Upper lobe of right lung (tissue), 1 donor: ENCODE measurements around the gene NYAP2. TPM values are rescaled to one million over a fixed set of nuclear protein-coding genes. Genes with fewer than 3 reads are reported as not detected.

Experiments used
- ATAC-seq: fragments of 200-7000 bp; cut with Tn5 transposase; one replicate; pipeline ENCODE4 v1.9.1; 2020; ENCODE audit warnings: mild to moderate bottlenecking, moderate library complexity
- DNase-seq: peaks from one replicate; pipeline ENCODE4 v3.0.0-alpha.2; 2020
- H3K27ac ChIP-seq: fragments of 200-600 bp; one replicate; pipeline ENCODE4 v1.8.0; 2022
- H3K27me3 ChIP-seq: fragments of 200-600 bp; one replicate; pipeline ENCODE4 v1.8.0; 2022; ENCODE audit warnings: mild to moderate bottlenecking
- H3K36me3 ChIP-seq: fragments of 200-600 bp; one replicate; pipeline ENCODE4 v1.8.0; 2022
- H3K4me1 ChIP-seq: fragments of 200-600 bp; one replicate; pipeline ENCODE4 v1.8.0; 2022
- H3K4me3 ChIP-seq: fragments of 200-600 bp; one replicate; pipeline ENCODE4 v1.8.0; 2022; ENCODE audit warnings: mild to moderate bottlenecking
- H3K9me3 ChIP-seq: fragments of 200-600 bp; one replicate; pipeline ENCODE4 v1.8.0; 2022
- intact Hi-C: fragments of 100-400 bp; cut with DNase I; formaldehyde crosslinking; loops from one replicate; pipeline ENCODE4 v1.11.0; 2022
- total RNA-seq: library from RNA; stranded (reverse); fragmentation: NEBNext Ultra II Directional; extraction: Animal tissue kit (Norgen Biotek cat#: 25700); gene quantifications from one replicate; pipeline ENCODE4 v1.2.1, GENCODE V29; 2021
- TF ChIP-seq, protein P1 (sequence below): fragments of 200-600 bp; IDR thresholded peaks from one replicate; pipeline ENCODE4 v1.8.0; 2022; ENCODE audit warnings: antibody characterized with exemption
- donor health status: DM: no; HTN: yes; CAD: no; lungs with severe emphysema.

NYAP2 gene
- total RNA-seq, 1 donor from 2014 or later, result 0.93 TPM

DNA sequence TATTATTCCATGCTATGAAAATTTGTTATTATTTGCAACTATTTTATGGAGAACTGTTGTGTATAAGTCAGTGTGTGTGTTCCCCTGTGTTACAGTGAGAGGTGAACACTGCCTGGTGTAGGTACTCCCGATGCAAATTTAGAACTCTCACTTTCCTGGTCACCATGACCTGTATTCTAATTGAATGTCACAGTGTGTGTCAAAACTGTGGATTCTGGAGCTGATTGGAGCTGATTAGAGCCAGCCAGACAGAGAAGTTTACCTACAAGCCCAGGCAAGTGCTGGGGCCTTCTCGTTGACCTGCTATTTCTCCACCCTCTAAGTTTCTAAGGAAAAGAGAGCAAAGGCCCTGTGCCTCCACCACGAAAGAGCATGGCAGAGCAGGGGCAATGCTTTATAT lies 216.0 kb downstream of the NYAP2 start:
- Histone ChIP-seq H3K4me3 (no peak overlapping the region), H3K9me3 (no peaks in the 10 kb centered on the region), H3K36me3 (no peaks in the 10 kb centered on the region), H3K27ac (no peak overlapping the region), H3K4me1 (no peaks in the 10 kb centered on the region), H3K27me3 (no peaks in the 10 kb centered on the region)
- TF ChIP-seq, protein P1, sequence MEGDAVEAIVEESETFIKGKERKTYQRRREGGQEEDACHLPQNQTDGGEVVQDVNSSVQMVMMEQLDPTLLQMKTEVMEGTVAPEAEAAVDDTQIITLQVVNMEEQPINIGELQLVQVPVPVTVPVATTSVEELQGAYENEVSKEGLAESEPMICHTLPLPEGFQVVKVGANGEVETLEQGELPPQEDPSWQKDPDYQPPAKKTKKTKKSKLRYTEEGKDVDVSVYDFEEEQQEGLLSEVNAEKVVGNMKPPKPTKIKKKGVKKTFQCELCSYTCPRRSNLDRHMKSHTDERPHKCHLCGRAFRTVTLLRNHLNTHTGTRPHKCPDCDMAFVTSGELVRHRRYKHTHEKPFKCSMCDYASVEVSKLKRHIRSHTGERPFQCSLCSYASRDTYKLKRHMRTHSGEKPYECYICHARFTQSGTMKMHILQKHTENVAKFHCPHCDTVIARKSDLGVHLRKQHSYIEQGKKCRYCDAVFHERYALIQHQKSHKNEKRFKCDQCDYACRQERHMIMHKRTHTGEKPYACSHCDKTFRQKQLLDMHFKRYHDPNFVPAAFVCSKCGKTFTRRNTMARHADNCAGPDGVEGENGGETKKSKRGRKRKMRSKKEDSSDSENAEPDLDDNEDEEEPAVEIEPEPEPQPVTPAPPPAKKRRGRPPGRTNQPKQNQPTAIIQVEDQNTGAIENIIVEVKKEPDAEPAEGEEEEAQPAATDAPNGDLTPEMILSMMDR, result no peak
- intact Hi-C loops, result no loop called here
- ATAC-seq (no peak), DNase-seq (no peak)

GRCh38 chr2:225616372-225616771 lies 216.9 kb downstream of the NYAP2 start:
- Histone ChIP-seq H3K4me3 (no peak overlapping the region), H3K36me3 (no peaks in the 10 kb centered on the region), H3K27me3 (no peaks in the 10 kb centered on the region), H3K4me1 (no peaks in the 10 kb centered on the region), H3K27ac (no peak overlapping the region), H3K9me3 (no peaks in the 10 kb centered on the region)
- TF ChIP-seq, protein P1, result no peak
- ATAC-seq (no peak), DNase-seq (no peak)
- intact Hi-C loops, result no loop called here

- no peaks in the 10 kb centered on the region for H3K36me3 ChIP-seq
- no peaks in the 10 kb centered on the region for H3K9me3 ChIP-seq
- H3K4me3 ChIP-seq, result no peak overlapping the region
- TF ChIP-seq, protein P1, result no peak
- DNase-seq (no peak), ATAC-seq (no peak)
- H3K27me3 ChIP-seq, result no peaks in the 10 kb centered on the region
- no peak overlapping the region for H3K27ac ChIP-seq
- intact Hi-C loops, result no loop called here
- H3K4me1 ChIP-seq, result no peaks in the 10 kb centered on the region
Observed at GRCh38 chr2:225616848-225617247, 217.3 kb downstream of the NYAP2 start.

GRCh38 chr2:225620227-225620626 lies 220.7 kb downstream of the NYAP2 start:
- H3K4me3 ChIP-seq, result no peak overlapping the region
- no peaks in the 10 kb centered on the region for H3K4me1 ChIP-seq
- DNase-seq, result no peak
- H3K9me3 ChIP-seq, result no peaks in the 10 kb centered on the region
- no peak for ATAC-seq
- no peaks in the 10 kb centered on the region for H3K36me3 ChIP-seq
- H3K27me3 ChIP-seq, result no peaks in the 10 kb centered on the region
- no peak overlapping the region for H3K27ac ChIP-seq
- intact Hi-C loops, result no loop called here
- TF ChIP-seq, protein P1, result no peak

DNA sequence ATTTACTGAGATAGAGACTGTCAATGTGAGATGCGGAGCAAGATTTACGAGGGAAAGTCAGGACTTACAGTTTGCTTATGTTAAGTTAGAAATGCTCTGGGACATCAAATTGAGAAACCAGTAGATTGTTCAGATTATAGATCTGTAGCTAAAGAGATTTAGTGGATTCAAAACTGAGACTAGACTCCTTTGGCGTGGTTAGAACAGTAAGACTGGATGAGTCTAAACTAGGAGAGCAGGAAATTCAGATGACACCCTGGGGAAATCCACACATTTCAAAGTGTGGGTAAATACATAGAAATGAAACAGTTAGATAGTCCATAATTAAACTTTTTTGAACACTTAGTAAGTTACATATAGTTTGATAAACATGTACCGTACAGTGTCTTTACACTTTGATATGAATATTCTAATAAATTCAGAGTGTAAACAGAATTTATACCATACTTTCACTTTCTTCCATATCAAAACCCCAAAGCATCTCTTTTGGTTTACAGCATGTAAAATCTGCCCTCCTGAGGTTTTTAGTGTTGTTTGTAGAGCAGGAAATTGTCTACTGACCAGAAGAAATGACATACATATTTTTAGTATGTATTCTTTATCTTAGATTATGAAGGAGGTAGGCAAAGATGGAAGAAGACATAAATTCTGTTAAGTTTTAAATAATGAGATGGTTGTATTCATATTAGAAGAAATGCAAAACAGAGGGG lies 231.5 kb downstream of the NYAP2 start:
- intact Hi-C loops, result no loop called here
- H3K27ac ChIP-seq, result no peak overlapping the region
- H3K36me3 ChIP-seq, result no peaks in the 10 kb centered on the region
- no peak overlapping the region for H3K4me3 ChIP-seq
- no peaks in the 10 kb centered on the region for H3K27me3 ChIP-seq
- no peaks in the 10 kb centered on the region for H3K4me1 ChIP-seq
- no peaks in the 10 kb centered on the region for H3K9me3 ChIP-seq
- DNase-seq, result no peak
- ATAC-seq, result no peak
- TF ChIP-seq, protein P1, result no peak

DNA sequence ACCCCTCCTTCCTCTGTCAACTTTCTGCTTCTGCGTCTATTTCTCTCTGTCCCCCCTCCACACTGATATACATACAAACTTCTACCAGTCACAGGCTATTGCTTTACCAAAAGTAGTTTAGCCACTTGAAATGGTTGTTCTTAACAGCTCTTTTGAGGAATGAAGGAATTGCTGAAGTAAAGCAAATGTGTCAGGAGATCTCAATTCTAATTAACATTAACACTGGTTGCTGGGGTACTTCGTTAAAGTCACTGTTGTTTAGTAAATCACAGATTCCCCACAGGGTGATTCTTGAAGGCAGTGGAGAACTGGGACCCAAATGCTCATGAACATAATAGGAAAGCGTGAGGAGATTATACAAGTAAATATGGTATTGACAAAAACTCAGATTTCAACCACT lies 232.8 kb downstream of the NYAP2 start:
- no peak overlapping the region for H3K27ac ChIP-seq
- ATAC-seq, result no peak
- H3K4me3 ChIP-seq, result no peak overlapping the region
- no peaks in the 10 kb centered on the region for H3K27me3 ChIP-seq
- H3K4me1 ChIP-seq, result no peaks in the 10 kb centered on the region
- no peaks in the 10 kb centered on the region for H3K9me3 ChIP-seq
- DNase-seq, result no peak
- TF ChIP-seq, protein P1, result no peak
- H3K36me3 ChIP-seq, result no peaks in the 10 kb centered on the region
- intact Hi-C loops, result no loop called here
